Endothelial cell of umbilical vein (primary cell): Measurements from ENCODE around the gene ZNF557. TPM values are rescaled to one million over a fixed set of nuclear protein-coding genes. Genes with fewer than 3 reads are reported as not detected.

Experiments
- BruUV-seq: library from RNA; stranded (reverse); fragments of 400-500 nt; replicated peaks from 2 replicates; lab custom pipeline; 2021; lab: Mats Ljungman, UMichigan
- CTCF ChIA-PET: fragments of 300-600, 350-600 bp; sonication (Branson Sonifier 250); formaldehyde crosslinking; loops from one replicate; lab custom pipeline; 2021; ENCODE audit warnings: antibody characterized with exemption, inconsistent platforms; lab: Charles Lee
- POLR2A ChIA-PET: fragments of 300-600, 350-600 bp; sonication (Branson Sonifier 250); formaldehyde crosslinking; loops from one replicate; lab custom pipeline; 2021; ENCODE audit warnings: antibody characterized with exemption, inconsistent platforms; lab: Charles Lee
- DNase-seq: peaks from one replicate; pipeline ENCODE4 v3.0.0-alpha.2; 2011; ENCODE audit warnings: low read depth, low spot score
- FAIRE-seq: peaks from 2 replicates; lab custom pipeline; 2011; peaks lifted over from hg19 to GRCh38; lab: Jason Lieb, UNC
- H2AFZ ChIP-seq: 2 replicates; pipeline ENCODE4 v1.6.0; 2012; ENCODE audit warnings: low read depth, low read length, control low read depth, inconsistent platforms
- H3K27ac ChIP-seq: 2 replicates; pipeline ENCODE4 v1.5.1; 2011; ENCODE audit warnings: low read depth, mild to moderate bottlenecking, control low read depth, low read length, moderate library complexity; ENCODE audit not compliant: insufficient read depth
- H3K27me3 ChIP-seq, 2 experiments: 2 replicates each; pipeline versions ENCODE4 v1.6.0 to v1.6.1; 2011; ENCODE audit warnings: low read length in 2 of 2, mixed read lengths in 1 of 2; ENCODE audit not compliant: control insufficient read depth in 2 of 2, insufficient read depth in 2 of 2
- H3K36me3 ChIP-seq, 2 experiments: 2 replicates in 1 of 2; 3 replicates in 1 of 2; pipeline ENCODE4 v1.5.1; 2011; ENCODE audit warnings: low read length in 2 of 2, mild to moderate bottlenecking in 1 of 2, moderate library complexity in 1 of 2; ENCODE audit not compliant: control insufficient read depth in 2 of 2, insufficient read depth in 2 of 2; ENCODE audit errors: extremely low read depth in 1 of 2
- H3K4me1 ChIP-seq: 3 replicates; pipeline ENCODE4 v1.5.1; 2011; ENCODE audit warnings: mild to moderate bottlenecking, low read length; ENCODE audit not compliant: control insufficient read depth, insufficient read depth; ENCODE audit errors: extremely low read depth
- H3K4me2 ChIP-seq: 2 replicates; pipeline ENCODE4 v1.6.1; 2011; ENCODE audit warnings: low read length, control low read depth, mixed read lengths; ENCODE audit not compliant: insufficient read depth
- H3K4me3 ChIP-seq, 3 experiments: fragments of 200-600 bp in 1 of 3; sonication (generic), shearing (Covaris generic) in 1 of 3; replicated peaks in 1 of 3; 2 replicates each; pipeline ENCODE4 v1.5.1; 2011 to 2016; ENCODE audit warnings: control low read depth in 3 of 3, low read length in 3 of 3, mild to moderate bottlenecking in 2 of 3, inconsistent platforms in 1 of 3, low read depth in 1 of 3, moderate library complexity in 1 of 3; ENCODE audit not compliant: insufficient read depth in 1 of 3
- H3K79me2 ChIP-seq: 2 replicates; pipeline ENCODE4 v1.6.0; 2012; ENCODE audit warnings: low read length, inconsistent platforms; ENCODE audit not compliant: control insufficient read depth, insufficient read depth
- H3K9ac ChIP-seq: replicated peaks from 2 replicates; pipeline ENCODE3; 2011; ENCODE audit warnings: low read length, control low read depth; ENCODE audit not compliant: insufficient read depth; ENCODE audit errors: extremely low read depth
- H3K9me1 ChIP-seq: replicated peaks from 3 replicates; pipeline ENCODE4 v1.6.0; 2011; ENCODE audit warnings: mild to moderate bottlenecking, low read length; ENCODE audit not compliant: control insufficient read depth, insufficient read depth; ENCODE audit errors: extremely low read depth
- H3K9me3 ChIP-seq: replicated peaks from 2 replicates; pipeline ENCODE4 v1.5.1; 2012; ENCODE audit warnings: low read length, inconsistent platforms; ENCODE audit not compliant: control insufficient read depth, insufficient read depth
- H4K20me1 ChIP-seq: replicated peaks from 2 replicates; pipeline ENCODE3; 2011; ENCODE audit warnings: mild to moderate bottlenecking, low read length; ENCODE audit not compliant: control insufficient read depth, insufficient read depth; ENCODE audit errors: extremely low read depth
- CTCF ChIP-seq, 2 donors: IDR thresholded peaks; 1 replicate in 1 of 2; 2 replicates in 1 of 2; pipeline ENCODE4 v1.5.1; 2011; ENCODE audit warnings: low read length in 2 of 2, mild to moderate bottlenecking in 2 of 2, moderate library complexity in 2 of 2, control low read depth in 1 of 2, inconsistent platforms in 1 of 2, low read depth in 1 of 2; ENCODE audit not compliant: insufficient read depth in 1 of 2; ENCODE audit errors: extremely low read depth in 1 of 2
- EZH2 ChIP-seq: IDR thresholded peaks from 2 replicates; pipeline ENCODE4 v1.6.1; 2012; ENCODE audit warnings: borderline replicate concordance, low read depth, mild to moderate bottlenecking, moderate library complexity, low read length, inconsistent platforms; ENCODE audit not compliant: severe bottlenecking
- FOS ChIP-seq: IDR thresholded peaks from 2 replicates; pipeline ENCODE4 v1.6.1; 2011; ENCODE audit warnings: mild to moderate bottlenecking, low read length, moderate library complexity, borderline replicate concordance; ENCODE audit not compliant: insufficient read depth
- GATA2 ChIP-seq: IDR thresholded peaks from 2 replicates; pipeline ENCODE4 v1.7.0; 2011; ENCODE audit warnings: low read depth, mild to moderate bottlenecking, moderate library complexity, mixed read lengths, low read length; ENCODE audit not compliant: insufficient read length, insufficient read depth
- JUN ChIP-seq: IDR thresholded peaks from 2 replicates; pipeline ENCODE4 v1.6.1; 2011; ENCODE audit warnings: borderline replicate concordance, low read depth; ENCODE audit not compliant: insufficient read length, insufficient read depth
- MAX ChIP-seq: IDR thresholded peaks from 2 replicates; pipeline ENCODE4 v1.6.1; 2011; ENCODE audit not compliant: insufficient read depth, insufficient read length
- MYC ChIP-seq: IDR thresholded peaks from one replicate; pipeline ENCODE4 v1.6.1; 2011; ENCODE audit warnings: mild to moderate bottlenecking, low read depth, low read length
- POLR2A ChIP-seq: IDR thresholded peaks from 2 replicates; pipeline ENCODE4 v1.6.1; 2012; ENCODE audit warnings: low read depth, mild to moderate bottlenecking, control low read depth, low read length
- POLR2AphosphoS5 ChIP-seq: IDR thresholded peaks from 2 replicates; pipeline ENCODE4 v1.6.1; 2012; ENCODE audit warnings: low read depth, mild to moderate bottlenecking, control low read depth, low read length, moderate library complexity; ENCODE audit not compliant: insufficient read depth
- dilution Hi-C: fragments of 300-500 bp; cut with MboI; formaldehyde crosslinking; loops from one replicate; pipeline ENCODE4 v1.15.0; 2019; ENCODE audit warnings: low sequenced_read_pairs; ENCODE audit not compliant: extremely low pct_ligation_motif_present
- intact Hi-C: fragments of 100-400 bp; cut with micrococcal nuclease; formaldehyde crosslinking; loops from one replicate; pipeline ENCODE4 v1.10.0; 2022
- polyA plus RNA-seq, 4 experiments: library from polyadenylated mRNA; depleted of rRNA in 3 of 4; stranded (reverse) in 3 of 4; unstranded in 1 of 4; fragments of >200 nt; gene quantifications; 2 replicates each; pipeline versions ENCODE4 v1.2.1 to v1.2.3, GENCODE V29; 2011 to 2012; ENCODE audit warnings: missing spikeins in 1 of 4
- total RNA-seq: library from RNA; stranded (reverse); gene quantifications from 2 replicates; pipeline ENCODE4 v1.2.3, GENCODE V29; 2021

The ZNF557 gene
- total and polyA plus RNA-seq, 2 donors (not counting 3 experiments of a cell fraction or from before 2014, with no cell fraction given), result 1.9 to 8.0 TPM

- H4K20me1 ChIP-seq, result no peaks in the 10 kb centered on the region
- intact Hi-C loops (no loop called here), dilution Hi-C loops (no loop called here)
- no peak overlapping the region for H3K4me3 ChIP-seq
- H3K4me2 ChIP-seq, result peak overlapping the region; percentile 53
- no peaks in the 10 kb centered on the region for H3K9me1 ChIP-seq
- peaks cover 3% of the 10 kb centered on the region for H3K4me1 ChIP-seq
- no peak overlapping the region for H2AFZ ChIP-seq
- H3K27ac ChIP-seq, result no peak overlapping the region
- H3K9me3 ChIP-seq, result no peaks in the 10 kb centered on the region
- POLR2A ChIA-PET, result no interaction called here
- TF ChIP-seq EZH2, result no peak
- no peak for TF ChIP-seq MYC
- TF ChIP-seq POLR2A, result no peak
- no peak for TF ChIP-seq GATA2
- H3K36me3 ChIP-seq, result no peaks in the 10 kb centered on the region
- no peak overlapping the region for H3K9ac ChIP-seq
- CTCF ChIA-PET, result no interaction called here
- no TSS peak for BruUV-seq
- FAIRE-seq, result no peak
- H3K27me3 ChIP-seq, result no peaks in the 10 kb centered on the region
- DNase-seq, result no peak
- no peaks in the 10 kb centered on the region for H3K79me2 ChIP-seq
These were observed 28.6 kb downstream of the ZNF557 start for GRCh38 chr19:7098096-7098495.

GRCh38 chr19:7098701-7099596 lies 29.4 kb downstream of the ZNF557 start:
- Histone ChIP-seq H3K79me2 (no peaks in the 10 kb centered on the region), H3K36me3 (no peaks in the 10 kb centered on the region), H3K9me3 (no peaks in the 10 kb centered on the region), H3K27ac (peak overlapping the region; percentile 66), H3K4me1 (peaks cover 3% of the 10 kb centered on the region), H3K9ac (peak overlapping the region; percentile 86), H4K20me1 (no peaks in the 10 kb centered on the region), H2AFZ (peak overlapping the region; percentile 91), H3K4me2 (peak overlapping the region; percentile 53), H3K4me3 (peak overlapping the region; percentile 40 to 75 (median 61)), H3K9me1 (no peaks in the 10 kb centered on the region), H3K27me3 (no peaks in the 10 kb centered on the region)
- TSS peak; percentile 68 for BruUV-seq
- intact Hi-C loops, result loop anchor here (1.0 kb wide), 1 partner anchor 30 kb away; the partner anchor contains the start of gene ZNF557
- FAIRE-seq, result peak; percentile 97
- no peak for TF ChIP-seq JUN
- TF ChIP-seq GATA2, result no peak
- TF ChIP-seq POLR2AphosphoS5, result peak; percentile 68
- TF ChIP-seq EZH2, result no peak
- TF ChIP-seq FOS, result no peak
- TF ChIP-seq POLR2A, result peak; percentile 56
- TF ChIP-seq MAX, result peak; percentile 3
- no peak for TF ChIP-seq CTCF (IDR thresholded peaks at IDR 0.05; ENCODE audit: extremely low read depth in 1 of 2, insufficient read depth in 1 of 2, low read depth in 1 of 2, low read length in 2 of 2)
- no peak for TF ChIP-seq MYC
- ChIA-PET POLR2A (interaction anchor here (0.5 to 1.2 kb wide), 9 partner anchors 18 to 672 kb away, joined by 4 to 15 read pairs (median 6); partner anchors contain the start of gene ZNF557), CTCF (interaction anchor here (0.7 to 1.5 kb wide), 12 partner anchors 27 to 972 kb away, joined by 3 to 7 read pairs (median 4); partner anchors contain the start of genes MCOLN1, TIMM44, TRAPPC5 and ZNF557)
- dilution Hi-C loops, result no loop called here
- peak; percentile 92 for DNase-seq
